Nephron (organoid): ENCODE measurements around the gene TMEM242.
A peak's percentile ranks its signal among the peaks of the same experiment; 100 is the strongest.

Experiments
- H3K27ac Mint-ChIP-seq, 3 experiments: 2 replicates each; pipeline ENCODE4 v1.8.0; 2020; ENCODE audit warnings: mixed read lengths in 3 of 3, mild to moderate bottlenecking in 2 of 3, moderate library complexity in 1 of 3
- H3K27me3 Mint-ChIP-seq: 2 replicates; pipeline ENCODE4 v1.8.0; 2021; ENCODE audit warnings: low read depth, mild to moderate bottlenecking, moderate library complexity, mixed read lengths
- H3K36me3 Mint-ChIP-seq: 2 replicates; pipeline ENCODE4 v1.8.0; 2020; ENCODE audit warnings: low read depth, mixed read lengths
- H3K4me1 Mint-ChIP-seq: 2 replicates; pipeline ENCODE4 v1.8.0; 2020; ENCODE audit warnings: mixed read lengths
- H3K4me3 Mint-ChIP-seq, 3 experiments: 2 replicates each; pipeline ENCODE4 v1.8.0; 2020; ENCODE audit warnings: mild to moderate bottlenecking in 3 of 3, mixed read lengths in 3 of 3, moderate library complexity in 2 of 3
- H3K9me3 Mint-ChIP-seq: 2 replicates; pipeline ENCODE4 v1.8.0; 2020; ENCODE audit warnings: mixed read lengths
- TF ChIP-seq, protein P1 (sequence below), 3 experiments: fragments of 200-600 bp; sonication (generic); IDR thresholded peaks; one replicate each; pipeline ENCODE4 v1.5.0; 2021; ENCODE audit warnings: antibody characterized with exemption in 3 of 3; ENCODE audit not compliant: unreplicated experiment in 3 of 3

Gene TMEM242

DNA sequence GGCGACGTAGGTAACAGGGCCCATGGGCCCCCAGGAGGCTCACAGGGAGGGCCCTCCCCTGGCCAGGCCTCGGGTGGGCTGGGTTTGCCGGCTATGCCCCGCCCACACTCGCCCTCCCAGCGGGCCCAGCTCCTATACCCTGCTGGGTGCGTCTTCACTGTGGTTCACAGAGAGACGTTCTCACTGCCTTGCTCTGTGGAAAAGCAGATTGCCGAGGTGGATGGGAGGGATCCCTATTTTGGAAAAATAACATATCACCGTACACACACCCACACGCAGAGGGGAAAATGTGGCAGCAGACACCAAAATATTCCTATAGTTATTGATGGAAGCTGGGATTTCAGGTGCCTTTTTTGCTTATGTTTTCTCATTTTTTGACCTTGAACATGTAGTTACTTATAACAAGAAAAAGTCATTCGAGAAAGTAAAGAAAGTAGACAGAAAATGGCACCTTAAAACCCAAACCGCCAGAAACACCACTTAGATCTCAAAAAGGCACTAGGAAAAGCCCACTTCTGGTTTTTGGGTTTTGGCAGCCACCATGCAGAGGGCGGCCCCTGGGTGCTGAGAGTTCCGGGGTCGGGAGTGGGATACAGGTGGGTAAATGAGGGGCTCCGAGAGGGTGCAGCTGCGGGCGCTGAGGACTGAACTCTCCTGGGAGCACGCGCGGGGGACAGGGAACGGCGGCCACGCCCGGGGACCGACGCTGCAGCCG, 49.4 kb downstream of the TMEM242 start:
- peaks cover 29% of the 10 kb centered on the region for H3K27me3 Mint-ChIP-seq
- peaks cover 8% of the 10 kb centered on the region for H3K9me3 Mint-ChIP-seq
- peaks cover 30% of the 10 kb centered on the region for H3K4me1 Mint-ChIP-seq
- TF ChIP-seq, protein P1, sequence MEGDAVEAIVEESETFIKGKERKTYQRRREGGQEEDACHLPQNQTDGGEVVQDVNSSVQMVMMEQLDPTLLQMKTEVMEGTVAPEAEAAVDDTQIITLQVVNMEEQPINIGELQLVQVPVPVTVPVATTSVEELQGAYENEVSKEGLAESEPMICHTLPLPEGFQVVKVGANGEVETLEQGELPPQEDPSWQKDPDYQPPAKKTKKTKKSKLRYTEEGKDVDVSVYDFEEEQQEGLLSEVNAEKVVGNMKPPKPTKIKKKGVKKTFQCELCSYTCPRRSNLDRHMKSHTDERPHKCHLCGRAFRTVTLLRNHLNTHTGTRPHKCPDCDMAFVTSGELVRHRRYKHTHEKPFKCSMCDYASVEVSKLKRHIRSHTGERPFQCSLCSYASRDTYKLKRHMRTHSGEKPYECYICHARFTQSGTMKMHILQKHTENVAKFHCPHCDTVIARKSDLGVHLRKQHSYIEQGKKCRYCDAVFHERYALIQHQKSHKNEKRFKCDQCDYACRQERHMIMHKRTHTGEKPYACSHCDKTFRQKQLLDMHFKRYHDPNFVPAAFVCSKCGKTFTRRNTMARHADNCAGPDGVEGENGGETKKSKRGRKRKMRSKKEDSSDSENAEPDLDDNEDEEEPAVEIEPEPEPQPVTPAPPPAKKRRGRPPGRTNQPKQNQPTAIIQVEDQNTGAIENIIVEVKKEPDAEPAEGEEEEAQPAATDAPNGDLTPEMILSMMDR (IDR thresholded peaks at IDR 0.05; ENCODE audit: unreplicated experiment in 3 of 3) = no peak
- H3K4me3 Mint-ChIP-seq = peak overlapping the region; percentile 84 to 89 (median 84)
- peaks cover 9% of the 10 kb centered on the region for H3K36me3 Mint-ChIP-seq
- peak overlapping the region; percentile 52 to 70 (median 66) for H3K27ac Mint-ChIP-seq

DNA sequence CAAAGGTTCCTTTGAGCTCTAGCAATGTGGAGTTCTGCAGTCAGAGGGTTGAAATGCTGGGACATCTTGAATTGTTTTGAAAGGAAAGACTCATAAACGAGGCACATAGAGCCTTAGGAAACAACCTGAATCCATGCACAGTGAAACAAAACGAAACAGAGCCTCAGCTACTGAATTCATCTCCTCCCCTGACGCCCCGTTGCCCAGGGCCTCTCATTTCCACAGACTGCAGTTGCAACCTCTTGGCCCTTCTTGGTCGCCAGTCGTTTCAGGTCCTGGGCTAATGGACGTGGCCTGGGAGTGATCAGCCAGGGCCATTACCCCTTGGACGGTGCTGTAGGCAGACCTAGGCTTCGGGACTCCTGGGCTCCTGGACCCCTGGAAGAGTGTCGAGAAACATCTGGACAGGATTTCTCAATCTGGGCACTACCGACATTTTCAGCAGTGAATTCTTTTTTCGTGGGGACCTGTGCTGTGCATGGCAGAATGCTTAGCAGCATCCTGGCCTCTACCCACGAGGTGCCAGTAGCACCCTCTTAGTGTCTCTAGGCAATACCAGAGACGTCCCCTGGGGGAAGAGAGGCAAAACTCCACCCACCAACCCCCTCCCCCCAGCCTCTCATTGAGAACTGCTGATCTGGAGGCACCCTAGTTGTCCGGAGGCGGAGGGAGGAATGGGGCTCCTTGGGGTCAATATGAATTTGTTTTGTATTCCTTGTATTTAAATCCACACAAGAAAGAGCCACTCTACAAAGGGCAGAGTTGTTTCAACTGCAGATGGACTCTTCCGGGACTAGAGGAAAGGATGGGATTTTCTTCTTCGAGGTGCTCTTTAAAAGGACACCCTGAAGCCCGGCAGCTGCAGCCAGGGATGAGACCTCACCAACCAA, 50.2 kb downstream of the TMEM242 start:
- H3K36me3 Mint-ChIP-seq = peaks cover 9% of the 10 kb centered on the region
- peaks cover 24% of the 10 kb centered on the region for H3K27me3 Mint-ChIP-seq
- H3K4me1 Mint-ChIP-seq = peaks cover 34% of the 10 kb centered on the region
- H3K27ac Mint-ChIP-seq = peak overlapping the region in 2 of 3 experiments; percentile 45 to 66
- peaks cover 8% of the 10 kb centered on the region for H3K9me3 Mint-ChIP-seq
- TF ChIP-seq, protein P1 (IDR thresholded peaks at IDR 0.05; ENCODE audit: unreplicated experiment in 3 of 3) = no peak
- peak overlapping the region; percentile 65 to 84 (median 75) for H3K4me3 Mint-ChIP-seq

DNA sequence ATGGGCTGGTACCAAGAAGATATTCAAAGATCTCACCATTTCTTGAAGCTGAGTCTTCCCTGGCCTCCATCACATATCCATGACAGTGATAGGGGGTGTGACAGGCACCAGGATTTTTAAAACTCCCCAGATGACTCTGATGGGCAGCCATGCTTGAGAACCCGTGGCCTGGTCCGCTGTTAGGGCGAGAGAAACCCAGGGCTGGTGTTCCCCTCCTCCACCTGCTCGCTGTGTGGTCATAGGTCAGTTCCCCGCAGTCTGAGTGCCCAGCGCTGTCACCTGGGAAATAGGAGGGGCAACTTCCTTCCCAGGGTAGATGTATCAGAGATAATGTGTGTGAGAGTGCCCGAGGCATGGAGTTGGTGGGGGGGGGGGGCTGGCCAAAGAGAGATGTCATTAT, 50.9 kb downstream of the TMEM242 start:
- TF ChIP-seq, protein P1 (IDR thresholded peaks at IDR 0.05; ENCODE audit: unreplicated experiment in 3 of 3) = no peak
- Mint-ChIP-seq H3K36me3 (peaks cover 9% of the 10 kb centered on the region), H3K27ac (peak overlapping the region in 1 of 3 experiments; percentile 52), H3K27me3 (peaks cover 21% of the 10 kb centered on the region), H3K4me3 (peak overlapping the region in 1 of 3 experiments; percentile 13), H3K9me3 (peaks cover 8% of the 10 kb centered on the region), H3K4me1 (peaks cover 35% of the 10 kb centered on the region)

DNA sequence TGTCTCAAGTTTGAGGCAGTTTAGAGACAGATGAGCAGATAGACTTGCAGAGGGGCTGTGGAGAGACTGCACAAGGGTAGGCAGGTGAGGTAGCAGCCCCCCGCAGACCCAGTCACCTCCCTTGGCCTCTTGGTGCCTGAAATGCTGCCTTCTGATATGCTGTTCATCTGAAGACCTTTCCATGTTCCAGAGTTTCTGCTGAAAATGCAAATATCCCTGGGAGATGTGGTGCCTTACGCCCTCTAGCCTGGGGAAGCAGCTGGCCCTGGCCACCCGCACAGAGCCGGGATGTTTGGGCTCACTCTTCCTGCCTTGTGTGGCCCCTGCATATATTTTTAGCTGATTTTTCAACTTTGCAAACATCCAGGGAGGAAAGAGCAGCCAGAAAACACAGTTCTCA, 51.4 kb downstream of the TMEM242 start:
- peaks cover 9% of the 10 kb centered on the region for H3K36me3 Mint-ChIP-seq
- peaks cover 8% of the 10 kb centered on the region for H3K9me3 Mint-ChIP-seq
- peak overlapping the region in 1 of 3 experiments; percentile 52 for H3K27ac Mint-ChIP-seq
- peaks cover 16% of the 10 kb centered on the region for H3K27me3 Mint-ChIP-seq
- TF ChIP-seq, protein P1 (IDR thresholded peaks at IDR 0.05; ENCODE audit: unreplicated experiment in 3 of 3) = no peak
- H3K4me3 Mint-ChIP-seq = peak overlapping the region in 1 of 3 experiments; percentile 43
- peaks cover 38% of the 10 kb centered on the region for H3K4me1 Mint-ChIP-seq

DNA sequence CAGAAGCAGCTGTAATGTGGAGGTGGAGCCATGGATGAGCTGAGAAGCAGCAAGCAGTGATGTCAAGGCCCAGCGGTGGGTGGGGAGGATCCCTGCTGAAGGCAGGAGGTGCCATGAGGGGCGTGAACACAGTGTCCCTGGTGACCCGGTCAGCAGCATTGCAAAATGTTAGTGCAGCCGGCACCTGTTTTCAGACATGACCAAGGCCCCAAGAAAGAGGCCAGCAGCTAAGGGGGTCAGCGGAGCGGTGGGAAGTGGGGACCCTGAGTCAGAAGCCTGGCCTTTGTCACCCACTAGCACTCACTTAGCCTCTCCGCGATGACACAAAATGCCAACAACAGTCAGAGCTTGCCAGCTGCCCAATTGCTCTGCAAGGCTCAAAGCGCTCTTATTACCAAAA, 51.9 kb downstream of the TMEM242 start:
- H3K4me3 Mint-ChIP-seq = peak overlapping the region in 1 of 3 experiments; percentile 43

More for the DNA sequence above, 51.9 kb downstream of the TMEM242 start:
- Mint-ChIP-seq H3K9me3 (peaks cover 8% of the 10 kb centered on the region), H3K36me3 (peaks cover 9% of the 10 kb centered on the region), H3K27ac (no peak overlapping the region), H3K27me3 (peaks cover 13% of the 10 kb centered on the region), H3K4me1 (peaks cover 40% of the 10 kb centered on the region)
- TF ChIP-seq, protein P1 (IDR thresholded peaks at IDR 0.05; ENCODE audit: unreplicated experiment in 3 of 3) = no peak
